Epithelial cell of proximal tubule (primary cell): ENCODE measurements around the gene ATP2B3. TPM values are rescaled to one million over a fixed set of nuclear protein-coding genes. Genes with fewer than 3 reads are reported as not detected.

Experiments
- DNase-seq: peaks from one replicate; pipeline ENCODE4 v3.0.0-alpha.2; 2011; ENCODE audit warnings: low read depth
- H3K4me3 ChIP-seq: 2 replicates; pipeline ENCODE4 v1.5.1; 2011; ENCODE audit warnings: low read depth, mild to moderate bottlenecking, low read length
- CTCF ChIP-seq: conservative IDR thresholded peaks from 2 replicates; pipeline ENCODE4 v1.5.1; 2012; ENCODE audit warnings: low read depth, mild to moderate bottlenecking, low read length
- total RNA-seq: library from RNA; depleted of rRNA; stranded (reverse); fragments of >200 nt; gene quantifications from 2 replicates; pipeline ENCODE4 v1.2.3, GENCODE V29; 2015

ATP2B3 gene
- total RNA-seq, 1 donor from 2014 or later, result not detected

GRCh38 chrX:153519569-153520286, 2.3 kb downstream of the ATP2B3 start:
- no peak for DNase-seq
- no peak overlapping the region for H3K4me3 ChIP-seq
- TF ChIP-seq CTCF, result no peak

GRCh38 chrX:153520287-153520917, 3.0 kb downstream of the ATP2B3 start:
- no peak for TF ChIP-seq CTCF
- no peak for DNase-seq
- H3K4me3 ChIP-seq, result no peak overlapping the region

GRCh38 chrX:153521034-153521433, 3.6 kb downstream of the ATP2B3 start:
- no peak for DNase-seq
- TF ChIP-seq CTCF, result no peak
- H3K4me3 ChIP-seq, result no peak overlapping the region

DNA sequence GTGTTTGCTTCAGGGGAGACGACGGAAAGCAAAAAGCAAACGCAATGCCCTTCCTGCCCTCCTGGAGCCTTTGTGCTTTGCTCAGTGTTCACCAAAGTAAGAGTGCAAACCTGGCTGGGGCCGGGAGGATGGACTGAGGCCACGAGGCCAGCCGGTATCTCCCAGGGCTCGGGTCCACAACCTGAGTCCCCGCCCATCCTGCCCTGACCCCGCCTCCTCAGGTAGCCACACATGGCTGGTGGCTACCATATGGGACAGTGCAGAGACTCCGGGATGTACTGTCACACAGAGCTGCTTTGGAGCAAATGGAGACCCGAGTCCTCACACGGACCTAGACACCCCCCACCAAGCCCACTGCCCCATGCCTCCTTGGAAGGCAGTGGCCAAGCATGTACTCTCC, 4.8 kb downstream of the ATP2B3 start:
- H3K4me3 ChIP-seq, result no peak overlapping the region
- DNase-seq, result no peak
- no peak for TF ChIP-seq CTCF

GRCh38 chrX:153523269-153523668, 5.8 kb downstream of the ATP2B3 start:
- TF ChIP-seq CTCF, result no peak
- no peak for DNase-seq
- H3K4me3 ChIP-seq, result no peak overlapping the region

GRCh38 chrX:153524234-153524633, 6.8 kb downstream of the ATP2B3 start:
- no peak for DNase-seq
- no peak overlapping the region for H3K4me3 ChIP-seq
- no peak for TF ChIP-seq CTCF

DNA sequence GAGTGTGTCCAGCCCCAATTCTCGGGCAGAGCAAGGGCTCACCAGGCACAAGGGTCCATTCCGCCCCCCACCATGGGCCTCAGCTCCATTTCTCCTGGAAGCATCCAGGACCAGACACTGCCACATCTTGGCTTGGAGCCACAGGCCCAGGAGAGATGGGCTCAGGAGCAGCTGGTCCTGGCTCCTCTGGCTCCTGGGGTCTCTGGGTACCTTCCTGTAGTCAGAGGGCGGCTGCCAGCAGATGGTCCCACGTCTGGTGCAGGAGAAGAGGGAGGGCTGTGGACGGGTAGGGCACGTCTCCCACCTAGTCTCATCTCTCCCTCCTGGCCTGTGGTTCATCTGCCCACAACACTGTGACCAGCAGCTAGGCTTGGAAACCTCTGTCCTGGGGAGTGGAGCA, 8.0 kb downstream of the ATP2B3 start:
- TF ChIP-seq CTCF, result no peak
- DNase-seq, result no peak
- H3K4me3 ChIP-seq, result no peak overlapping the region
